Thyroid gland (tissue), 4 donors: ENCODE results near the gene FAM117B.

ENCODE experiments used
- CTCF ChIP-seq, 6 experiments: fragments of 200-600 bp in 3 of 6; fragments of 450-650 bp in 3 of 6; sonication (generic) in 3 of 6; IDR thresholded peaks; one replicate each; pipeline ENCODE4 v1.5.1; 2016 to 2019; ENCODE audit warnings: antibody characterized with exemption in 6 of 6, mild to moderate bottlenecking in 2 of 6, inconsistent platforms in 1 of 6, moderate library complexity in 1 of 6
- POLR2A ChIP-seq, 2 donors: fragments of 450-650 bp; IDR thresholded peaks; one replicate each; pipeline ENCODE4 v1.6.1; 2017; ENCODE audit warnings: antibody characterized with exemption in 2 of 2, mild to moderate bottlenecking in 2 of 2, moderate library complexity in 1 of 2

- TF ChIP-seq CTCF (IDR thresholded peaks at IDR 0.05) (no peak), POLR2A (IDR thresholded peaks at IDR 0.05) (no peak)
These were observed 47.0 kb downstream of the FAM117B start for GRCh38 chr2:202681688-202682205.
